WERI-Rb-1 (cell line): ENCODE measurements around the gene AJAP1.

Experiments
- DNase-seq: peaks from one replicate; pipeline ENCODE4 v3.0.0-alpha.2; 2020
- H3K27ac ChIP-seq: fragments of 250-450 bp; sonication (Bioruptor Pico); 2 replicates; pipeline ENCODE4 v1.5.1; 2020; ENCODE audit warnings: mild to moderate bottlenecking, moderate library complexity
- H3K27me3 ChIP-seq: fragments of 250-450 bp; sonication (Bioruptor Pico); 2 replicates; pipeline ENCODE4 v1.5.1; 2021; ENCODE audit warnings: mild to moderate bottlenecking, low read depth, moderate library complexity; ENCODE audit not compliant: insufficient read depth, severe bottlenecking
- H3K36me3 ChIP-seq: fragments of 250-450 bp; sonication (Bioruptor Pico); 2 replicates; pipeline ENCODE4 v1.5.1; 2020; ENCODE audit warnings: mild to moderate bottlenecking, moderate library complexity
- H3K4me3 ChIP-seq: 2 replicates; pipeline ENCODE4 v1.5.1; 2011; ENCODE audit warnings: low read depth, mild to moderate bottlenecking, control low read depth, low read length
- H3K9me3 ChIP-seq: fragments of 250-450 bp; sonication (Bioruptor Pico); 2 replicates; pipeline ENCODE4 v1.5.1; 2021; ENCODE audit warnings: mild to moderate bottlenecking, moderate library complexity; ENCODE audit not compliant: severe bottlenecking
- TF ChIP-seq, protein P1 (sequence below): IDR thresholded peaks from 2 replicates; pipeline ENCODE4 v1.5.1; 2011; ENCODE audit warnings: low read depth, mild to moderate bottlenecking, control low read depth, inconsistent platforms, low read length

Gene AJAP1

DNA sequence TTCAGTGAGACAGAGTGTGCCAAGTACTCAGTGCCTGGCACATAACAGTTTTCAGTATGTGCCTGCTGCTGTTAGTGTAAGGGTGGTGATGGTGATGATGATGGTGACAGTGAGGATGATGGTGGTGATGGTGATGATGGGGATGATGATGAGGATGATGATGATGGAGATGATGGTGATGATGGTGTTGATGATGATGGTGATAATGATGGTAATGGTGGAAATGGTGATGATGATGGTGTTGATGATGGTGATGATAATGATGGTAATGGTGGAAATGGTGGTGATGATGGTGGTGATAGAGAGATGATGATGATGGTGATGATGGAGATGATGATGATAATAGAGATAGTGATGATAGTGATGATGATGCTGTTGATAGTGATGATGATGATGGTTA lies 62.0 kb downstream of the AJAP1 start:
- peaks cover 10% of the 10 kb centered on the region for H3K9me3 ChIP-seq
- H3K4me3 ChIP-seq: no peak overlapping the region
- DNase-seq: no peak
- H3K27ac ChIP-seq: no peak overlapping the region
- TF ChIP-seq, protein P1, sequence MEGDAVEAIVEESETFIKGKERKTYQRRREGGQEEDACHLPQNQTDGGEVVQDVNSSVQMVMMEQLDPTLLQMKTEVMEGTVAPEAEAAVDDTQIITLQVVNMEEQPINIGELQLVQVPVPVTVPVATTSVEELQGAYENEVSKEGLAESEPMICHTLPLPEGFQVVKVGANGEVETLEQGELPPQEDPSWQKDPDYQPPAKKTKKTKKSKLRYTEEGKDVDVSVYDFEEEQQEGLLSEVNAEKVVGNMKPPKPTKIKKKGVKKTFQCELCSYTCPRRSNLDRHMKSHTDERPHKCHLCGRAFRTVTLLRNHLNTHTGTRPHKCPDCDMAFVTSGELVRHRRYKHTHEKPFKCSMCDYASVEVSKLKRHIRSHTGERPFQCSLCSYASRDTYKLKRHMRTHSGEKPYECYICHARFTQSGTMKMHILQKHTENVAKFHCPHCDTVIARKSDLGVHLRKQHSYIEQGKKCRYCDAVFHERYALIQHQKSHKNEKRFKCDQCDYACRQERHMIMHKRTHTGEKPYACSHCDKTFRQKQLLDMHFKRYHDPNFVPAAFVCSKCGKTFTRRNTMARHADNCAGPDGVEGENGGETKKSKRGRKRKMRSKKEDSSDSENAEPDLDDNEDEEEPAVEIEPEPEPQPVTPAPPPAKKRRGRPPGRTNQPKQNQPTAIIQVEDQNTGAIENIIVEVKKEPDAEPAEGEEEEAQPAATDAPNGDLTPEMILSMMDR: no peak
- no peaks in the 10 kb centered on the region for H3K27me3 ChIP-seq
- H3K36me3 ChIP-seq: no peaks in the 10 kb centered on the region

- no peak for DNase-seq
- H3K4me3 ChIP-seq: no peak overlapping the region
- no peak overlapping the region for H3K27ac ChIP-seq
- no peaks in the 10 kb centered on the region for H3K27me3 ChIP-seq
- TF ChIP-seq, protein P1: no peak
- no peaks in the 10 kb centered on the region for H3K36me3 ChIP-seq
- peaks cover 10% of the 10 kb centered on the region for H3K9me3 ChIP-seq
Observed at GRCh38 chr1:4718071-4718470, 63.7 kb downstream of the AJAP1 start.

GRCh38 chr1:4723106-4723505 lies 68.7 kb downstream of the AJAP1 start:
- H3K36me3 ChIP-seq: no peaks in the 10 kb centered on the region
- no peaks in the 10 kb centered on the region for H3K9me3 ChIP-seq
- H3K27ac ChIP-seq: no peak overlapping the region
- TF ChIP-seq, protein P1: no peak
- DNase-seq: no peak
- H3K27me3 ChIP-seq: no peaks in the 10 kb centered on the region
- no peak overlapping the region for H3K4me3 ChIP-seq

DNA sequence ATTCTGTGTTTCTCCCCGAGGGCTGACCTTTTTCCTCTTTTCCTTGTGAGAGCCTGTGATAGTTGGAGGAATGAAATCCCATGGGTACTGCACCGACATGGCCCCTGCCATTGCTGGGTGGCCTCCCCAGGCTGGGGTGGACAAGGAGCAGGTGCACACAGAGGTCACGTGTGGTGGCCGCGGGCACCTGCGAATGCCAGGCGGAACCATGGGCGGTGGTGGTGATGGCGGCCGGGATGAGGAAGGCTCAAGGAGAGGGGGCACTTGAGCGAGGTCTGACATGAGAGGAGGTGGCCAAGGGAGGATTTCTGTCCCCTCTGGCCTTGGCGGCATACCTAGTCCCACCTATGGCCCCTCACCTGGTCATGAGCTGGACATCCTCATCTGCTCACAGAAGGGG lies 69.6 kb downstream of the AJAP1 start:
- Histone ChIP-seq H3K36me3 (no peaks in the 10 kb centered on the region), H3K27ac (no peak overlapping the region), H3K27me3 (no peaks in the 10 kb centered on the region), H3K9me3 (no peaks in the 10 kb centered on the region), H3K4me3 (no peak overlapping the region)
- no peak for DNase-seq
- TF ChIP-seq, protein P1: no peak

- H3K27ac ChIP-seq: no peak overlapping the region
- no peak for DNase-seq
- H3K9me3 ChIP-seq: no peaks in the 10 kb centered on the region
- H3K27me3 ChIP-seq: no peaks in the 10 kb centered on the region
- TF ChIP-seq, protein P1: no peak
- H3K36me3 ChIP-seq: no peaks in the 10 kb centered on the region
- no peak overlapping the region for H3K4me3 ChIP-seq
Observed at GRCh38 chr1:4724695-4725250, 70.4 kb downstream of the AJAP1 start.

DNA sequence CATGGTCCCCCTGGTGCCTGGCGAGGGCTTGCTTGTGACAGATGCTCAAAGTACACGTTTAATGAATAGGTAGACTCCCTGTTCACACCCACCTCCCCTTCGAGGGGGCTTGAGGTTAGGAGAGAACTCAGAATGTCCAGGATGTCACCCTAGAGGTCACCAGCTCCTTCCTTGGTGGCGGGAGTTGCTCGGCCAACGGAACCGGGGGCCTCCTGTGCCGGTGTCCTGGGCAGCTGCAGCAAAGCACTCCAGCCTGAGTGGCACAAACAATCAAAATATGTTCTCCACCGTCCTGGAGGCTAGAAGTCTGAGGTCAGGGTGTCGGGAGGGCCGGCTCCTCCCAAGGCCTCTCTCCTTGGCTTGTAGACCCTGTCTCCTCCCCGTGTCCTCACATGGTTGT lies 71.0 kb downstream of the AJAP1 start:
- Histone ChIP-seq H3K36me3 (no peaks in the 10 kb centered on the region), H3K9me3 (no peaks in the 10 kb centered on the region), H3K27ac (no peak overlapping the region), H3K27me3 (no peaks in the 10 kb centered on the region), H3K4me3 (no peak overlapping the region)
- no peak for DNase-seq
- TF ChIP-seq, protein P1: no peak
